ENCODE results near the gene SLC27A1.
"Not testable (repeated sequence)": the region's sequence is repeated elsewhere in the genome, so short reads cannot be mapped to it uniquely, and the experiment has no call there.

The SLC27A1 gene

DNA sequence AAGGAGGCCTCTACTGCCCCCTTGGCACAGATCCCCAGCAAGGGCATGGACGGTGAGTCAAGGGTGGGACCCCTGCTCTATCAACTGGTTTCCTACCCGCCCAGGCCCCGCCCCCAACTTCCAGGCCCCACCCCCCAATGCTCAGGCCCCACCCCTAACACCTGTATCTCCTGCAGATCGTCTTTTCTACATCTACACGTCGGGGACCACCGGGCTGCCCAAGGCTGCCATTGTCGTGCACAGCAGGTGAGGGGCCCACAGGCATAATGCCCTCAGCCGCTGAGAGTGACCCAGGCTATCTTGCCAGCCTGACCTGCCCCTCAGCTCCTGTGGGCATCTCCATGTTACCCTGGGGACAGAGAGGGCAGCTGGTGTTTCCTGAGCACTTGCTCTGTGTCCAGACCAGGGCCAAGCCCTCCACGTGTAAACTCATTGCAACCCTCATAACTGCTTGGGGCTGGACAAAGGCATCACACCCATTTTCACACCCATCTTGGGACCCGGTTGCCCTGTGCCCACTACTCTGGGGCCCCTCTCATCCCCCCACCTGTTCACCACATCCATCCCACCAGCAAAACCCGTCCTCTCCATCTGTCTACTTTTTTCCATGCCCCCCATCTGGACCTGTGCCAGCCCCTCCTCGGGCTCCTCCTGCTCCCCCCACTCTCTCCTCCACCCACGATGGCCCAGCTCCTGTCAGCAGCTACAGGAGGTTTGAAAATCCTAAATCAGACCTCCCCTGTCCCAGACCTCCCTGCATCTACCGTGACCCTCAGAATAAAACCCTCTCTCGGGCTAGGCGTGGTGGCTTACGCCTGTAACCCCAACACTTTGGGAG lies 17.2 kb downstream of the SLC27A1 start:
- DNase-seq (ENCODE audit: low spot score): no peak

DNA sequence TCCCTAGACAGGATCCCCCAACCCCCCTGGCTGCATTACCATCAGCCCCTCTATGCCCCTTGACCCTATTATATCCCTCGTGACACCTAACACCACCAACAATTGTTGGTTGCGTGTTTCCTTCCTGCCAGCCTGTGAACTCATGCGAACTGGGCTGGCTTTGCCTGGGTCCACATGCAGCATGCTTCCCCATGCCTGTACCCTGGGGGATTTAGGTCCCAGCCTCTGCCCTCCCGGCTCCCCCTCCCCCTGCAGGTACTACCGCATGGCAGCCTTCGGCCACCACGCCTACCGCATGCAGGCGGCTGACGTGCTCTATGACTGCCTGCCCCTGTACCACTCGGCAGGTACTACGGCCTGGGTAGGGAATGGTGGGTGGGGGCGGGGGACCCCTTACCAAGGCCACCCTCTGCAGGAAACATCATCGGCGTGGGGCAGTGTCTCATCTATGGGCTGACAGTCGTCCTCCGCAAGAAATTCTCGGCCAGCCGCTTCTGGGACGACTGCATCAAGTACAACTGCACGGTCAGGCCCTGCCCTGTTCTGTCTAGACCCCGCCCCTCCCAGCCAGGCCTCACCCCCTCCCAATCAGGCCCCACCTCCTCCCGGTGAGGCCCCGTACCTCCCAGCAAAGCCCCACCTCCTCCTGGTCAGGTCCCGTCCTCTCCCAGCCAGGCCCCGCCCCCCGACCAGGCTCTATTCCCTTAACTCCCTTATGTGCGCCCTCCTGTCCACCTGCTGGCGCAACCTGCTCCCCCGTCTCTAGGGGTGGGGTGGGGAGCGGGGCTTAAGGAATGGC lies 18.5 kb downstream of the SLC27A1 start:
- DNase-seq (ENCODE audit: low spot score): peak; percentile 58

DNA sequence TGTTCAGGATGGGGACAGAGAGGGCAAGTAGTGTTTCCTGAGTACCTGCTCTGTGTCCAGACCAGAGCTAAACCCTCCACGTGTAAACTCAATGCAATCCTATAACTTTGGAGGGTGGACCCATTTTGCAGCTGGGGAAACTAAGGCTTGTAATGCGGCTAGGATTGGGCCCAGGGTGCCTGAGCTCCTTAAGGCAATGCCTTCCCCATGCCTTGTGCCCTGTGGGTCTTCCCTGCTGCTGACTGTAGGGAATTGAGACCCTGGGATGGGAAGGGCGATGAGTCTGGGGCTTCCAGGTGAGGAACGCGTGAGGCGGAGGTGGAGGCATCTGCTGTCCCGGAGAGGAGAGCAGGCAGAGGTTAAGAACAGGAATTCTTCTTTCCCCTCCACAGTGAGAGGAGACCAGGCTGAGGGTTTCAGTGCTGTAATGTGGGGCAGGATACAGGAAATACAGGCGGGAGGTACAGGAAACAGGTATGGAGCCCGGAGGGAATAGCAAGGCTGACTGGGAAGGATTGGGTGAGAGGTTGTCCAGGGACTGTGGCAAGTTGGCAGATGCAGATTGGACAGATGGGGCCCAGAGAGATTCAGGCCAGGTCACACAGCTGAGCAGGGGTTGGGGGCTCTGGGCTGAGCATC lies 19.2 kb downstream of the SLC27A1 start:
- no peak for DNase-seq (ENCODE audit: low spot score)

DNA sequence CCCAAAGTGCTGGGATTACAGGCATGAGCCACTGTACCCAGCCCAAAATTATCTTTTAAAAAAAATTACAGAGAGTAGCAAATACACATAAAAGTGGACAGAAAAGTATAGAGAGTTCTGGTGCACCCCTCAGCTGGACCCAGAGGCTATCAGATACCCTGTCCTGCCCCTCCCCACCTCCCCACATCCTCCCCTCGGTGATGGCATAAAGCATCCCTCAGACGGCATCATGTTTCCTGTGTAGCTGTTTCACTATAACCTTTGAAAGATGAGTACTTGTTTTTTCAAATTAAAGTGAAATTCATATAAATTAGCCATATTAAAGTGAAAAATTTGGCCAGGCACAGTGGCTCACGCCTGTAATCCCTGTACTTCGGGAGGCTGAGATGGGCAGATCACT lies 20.1 kb downstream of the SLC27A1 start:
- DNase-seq (ENCODE audit: low spot score): no peak

GRCh38 chr19:17491287-17491686 lies 21.0 kb downstream of the SLC27A1 start:
- DNase-seq (ENCODE audit: low spot score): no peak

DNA sequence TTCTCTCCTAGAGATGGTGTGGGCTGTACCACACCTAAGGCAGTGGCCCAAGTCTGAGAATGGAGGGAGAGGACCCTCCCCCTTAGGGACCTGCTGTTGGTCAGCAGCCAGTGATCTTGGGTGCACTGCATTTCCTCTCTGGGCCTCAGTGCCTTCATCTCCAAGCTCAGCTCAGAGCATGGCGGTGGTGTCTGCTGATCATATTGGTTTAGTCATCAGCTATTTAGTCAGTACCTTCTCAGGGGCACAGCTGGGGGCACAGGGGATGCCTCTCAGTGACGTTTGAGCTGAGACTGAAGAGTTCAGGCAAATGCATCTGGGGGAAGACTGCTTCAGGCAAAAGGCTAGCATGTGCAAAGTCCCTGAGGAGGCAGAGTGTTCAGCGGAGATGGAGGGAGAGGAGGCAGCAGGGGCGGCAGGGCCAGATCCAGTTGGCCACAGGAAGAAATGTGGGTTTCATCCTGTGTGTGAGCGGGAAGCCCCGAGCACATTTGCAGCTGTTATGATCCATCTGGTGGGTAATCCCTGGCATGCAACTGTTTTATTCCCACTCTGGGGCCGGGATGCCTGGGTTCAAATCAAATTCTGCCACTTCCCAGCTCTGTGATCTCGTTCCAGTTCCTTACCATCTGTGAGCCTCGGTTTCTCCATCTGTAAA lies 25.4 kb downstream of the SLC27A1 start:
- no peak for DNase-seq (ENCODE audit: low spot score)

DNA sequence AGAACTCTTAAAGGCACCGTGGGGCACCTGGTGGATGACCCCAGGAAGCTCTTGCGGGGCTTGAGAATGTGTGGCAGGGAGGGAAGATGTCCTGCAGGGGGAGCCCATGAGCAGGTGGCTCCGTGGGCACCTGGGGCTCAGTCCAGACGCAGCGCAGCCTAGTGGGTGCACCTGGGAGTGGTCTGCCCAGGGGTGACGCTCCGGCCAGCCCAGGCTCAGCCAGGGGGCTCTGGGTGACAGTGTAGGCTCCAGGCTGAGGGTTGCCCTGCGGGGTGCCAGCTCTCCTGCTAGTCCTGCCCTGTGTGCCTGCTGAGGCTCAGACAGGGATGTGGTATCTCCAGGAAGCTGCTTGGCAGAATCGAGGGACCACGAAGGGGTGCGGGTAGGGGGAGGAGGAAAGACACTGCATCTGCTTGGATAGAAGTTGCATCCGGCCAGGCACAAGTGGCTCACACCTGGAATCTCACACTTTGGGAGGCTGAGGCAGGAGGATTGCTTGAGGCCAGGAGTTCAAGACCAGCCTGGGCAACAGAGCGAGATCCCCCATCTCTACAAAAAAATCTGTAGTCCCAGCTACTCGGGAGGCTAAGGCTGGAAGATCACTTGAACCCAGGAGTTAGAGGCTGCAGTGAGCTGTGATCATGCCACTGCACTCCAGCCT lies 26.1 kb downstream of the SLC27A1 start:
- DNase-seq (ENCODE audit: low spot score): peak; percentile 64

DNA sequence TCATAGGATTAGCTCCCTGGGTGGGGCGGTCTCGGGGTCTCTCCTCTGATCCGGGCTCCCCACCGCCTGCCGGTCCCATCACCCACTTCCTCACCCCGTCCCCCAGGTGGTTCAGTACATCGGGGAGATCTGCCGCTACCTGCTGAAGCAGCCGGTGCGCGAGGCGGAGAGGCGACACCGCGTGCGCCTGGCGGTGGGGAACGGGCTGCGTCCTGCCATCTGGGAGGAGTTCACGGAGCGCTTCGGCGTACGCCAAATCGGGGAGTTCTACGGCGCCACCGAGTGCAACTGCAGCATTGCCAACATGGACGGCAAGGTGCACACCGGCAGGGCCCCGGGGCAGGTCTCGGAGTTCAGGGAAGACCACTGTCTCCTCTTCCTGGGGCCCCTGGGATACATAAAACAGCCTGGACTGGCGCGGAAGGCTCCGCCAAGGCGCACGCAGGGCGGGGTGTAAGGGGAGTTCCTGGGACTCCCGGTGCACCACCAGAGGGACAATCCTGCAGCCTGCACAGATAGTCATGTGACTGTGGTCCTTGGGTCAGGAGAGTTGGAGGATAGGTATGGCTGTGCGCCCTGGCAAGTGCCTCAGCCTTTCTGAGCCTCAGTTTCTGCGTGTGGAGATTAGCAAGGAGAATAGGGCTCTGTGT lies 26.9 kb downstream of the SLC27A1 start:
- DNase-seq (ENCODE audit: low spot score): no peak

- DNase-seq (ENCODE audit: low spot score): peak; percentile 57
Measured at GRCh38 chr19:17499025-17499424, 28.7 kb downstream of the SLC27A1 start.

GRCh38 chr19:17499648-17500446 lies 29.5 kb downstream of the SLC27A1 start:
- peak; percentile 24 for DNase-seq (ENCODE audit: low spot score)

- no peak for DNase-seq (ENCODE audit: low spot score)
Measured at GRCh38 chr19:17500447-17501198, 30.3 kb downstream of the SLC27A1 start.

DNA sequence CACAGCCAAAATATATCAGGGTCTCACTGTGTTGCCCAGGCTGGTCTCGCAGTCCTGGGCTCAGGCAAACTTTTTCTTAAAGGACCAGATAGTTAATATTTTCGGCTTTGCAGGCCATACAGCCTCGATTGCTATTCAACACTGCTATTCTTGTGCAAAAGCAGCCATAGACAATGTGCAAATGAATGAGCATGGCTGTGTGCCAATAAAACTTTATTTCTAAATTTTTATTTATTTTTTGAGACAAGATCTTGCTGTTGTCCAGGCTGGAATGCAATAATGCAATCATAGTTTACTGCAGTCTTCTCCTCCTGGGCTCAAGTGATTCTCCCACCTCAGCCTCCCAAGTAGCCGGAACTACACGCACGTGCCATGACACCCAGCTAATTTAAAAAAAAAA lies 32.9 kb downstream of the SLC27A1 start:
- no peak for DNase-seq (ENCODE audit: low spot score)

GRCh38 chr19:17504030-17504429 lies 33.7 kb downstream of the SLC27A1 start:
- no peak for DNase-seq (ENCODE audit: low spot score)

DNA sequence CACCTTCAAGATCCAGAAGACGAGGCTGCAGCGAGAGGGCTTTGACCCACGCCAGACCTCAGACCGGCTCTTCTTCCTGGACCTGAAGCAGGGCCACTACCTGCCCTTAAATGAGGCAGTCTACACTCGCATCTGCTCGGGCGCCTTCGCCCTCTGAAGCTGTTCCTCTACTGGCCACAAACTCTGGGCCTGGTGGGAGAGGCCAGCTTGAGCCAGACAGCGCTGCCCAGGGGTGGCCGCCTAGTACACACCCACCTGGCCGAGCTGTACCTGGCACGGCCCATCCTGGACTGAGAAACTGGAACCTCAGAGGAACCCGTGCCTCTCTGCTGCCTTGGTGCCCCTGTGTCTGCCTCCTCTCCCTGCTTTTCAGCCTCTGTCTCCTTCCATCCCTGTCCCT lies 34.1 kb downstream of the SLC27A1 start:
- no peak for DNase-seq (ENCODE audit: low spot score)

DNA sequence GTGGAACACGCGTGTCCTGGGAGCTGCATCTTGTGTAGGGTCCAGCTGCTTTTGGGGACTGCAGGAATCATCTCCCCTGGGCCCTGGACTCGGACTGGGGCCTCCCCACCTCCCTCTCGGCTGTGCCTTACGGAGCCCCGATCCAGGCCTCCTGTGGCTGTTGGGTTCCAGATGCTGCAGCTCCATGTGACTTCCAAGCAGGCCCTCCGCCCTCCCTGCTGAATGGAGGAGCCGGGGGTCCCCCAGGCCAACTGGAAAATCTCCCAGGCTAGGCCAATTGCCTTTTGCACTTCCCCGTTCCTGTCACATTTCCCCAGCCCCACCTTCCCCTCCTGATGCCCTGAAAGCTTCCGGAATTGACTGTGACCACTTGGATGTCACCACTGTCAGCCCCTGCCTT lies 34.9 kb downstream of the SLC27A1 start:
- DNase-seq (ENCODE audit: low spot score): no peak

DNA sequence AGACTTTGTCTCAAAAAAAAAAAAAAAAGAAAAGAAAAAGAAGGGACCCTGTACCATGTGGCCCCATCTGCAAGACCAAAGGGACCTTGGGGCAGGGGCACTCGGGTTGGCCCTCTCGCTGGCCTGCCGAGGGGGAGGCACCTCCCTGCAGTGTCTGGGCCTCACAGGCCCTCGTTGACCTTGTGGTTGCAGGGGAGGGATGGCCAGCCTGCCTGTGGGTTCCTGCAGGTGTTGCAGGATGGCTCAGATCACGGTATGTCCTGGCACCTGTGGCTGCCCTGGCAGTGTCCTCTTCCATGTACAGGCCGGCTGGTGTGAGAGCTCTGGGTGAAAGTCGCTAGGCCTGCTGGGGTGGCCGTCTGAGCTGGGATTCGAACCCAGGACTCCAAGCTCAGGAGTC lies 36.4 kb downstream of the SLC27A1 start:
- DNase-seq (ENCODE audit: low spot score): no peak

DNA sequence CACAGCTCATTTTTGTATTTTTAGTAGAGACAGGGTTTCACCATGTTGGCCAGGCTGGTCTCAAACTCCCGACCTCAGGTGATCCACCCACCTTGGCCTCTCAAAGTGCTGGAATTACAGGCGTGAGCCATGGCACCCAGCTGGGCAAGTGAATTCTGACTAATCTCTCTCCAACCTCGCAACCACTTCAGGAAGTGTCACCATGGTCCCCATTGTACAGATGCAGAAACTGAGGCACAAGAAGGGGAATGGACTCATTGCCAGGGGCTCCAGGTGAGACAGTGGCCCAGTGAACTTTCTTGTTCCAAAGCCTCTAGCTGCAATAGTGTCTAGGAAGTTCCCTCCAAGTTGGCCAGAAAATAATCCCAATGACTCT lies 38.2 kb downstream of the SLC27A1 start:
- not testable (repeated sequence) for DNase-seq (ENCODE audit: low spot score)

DNA sequence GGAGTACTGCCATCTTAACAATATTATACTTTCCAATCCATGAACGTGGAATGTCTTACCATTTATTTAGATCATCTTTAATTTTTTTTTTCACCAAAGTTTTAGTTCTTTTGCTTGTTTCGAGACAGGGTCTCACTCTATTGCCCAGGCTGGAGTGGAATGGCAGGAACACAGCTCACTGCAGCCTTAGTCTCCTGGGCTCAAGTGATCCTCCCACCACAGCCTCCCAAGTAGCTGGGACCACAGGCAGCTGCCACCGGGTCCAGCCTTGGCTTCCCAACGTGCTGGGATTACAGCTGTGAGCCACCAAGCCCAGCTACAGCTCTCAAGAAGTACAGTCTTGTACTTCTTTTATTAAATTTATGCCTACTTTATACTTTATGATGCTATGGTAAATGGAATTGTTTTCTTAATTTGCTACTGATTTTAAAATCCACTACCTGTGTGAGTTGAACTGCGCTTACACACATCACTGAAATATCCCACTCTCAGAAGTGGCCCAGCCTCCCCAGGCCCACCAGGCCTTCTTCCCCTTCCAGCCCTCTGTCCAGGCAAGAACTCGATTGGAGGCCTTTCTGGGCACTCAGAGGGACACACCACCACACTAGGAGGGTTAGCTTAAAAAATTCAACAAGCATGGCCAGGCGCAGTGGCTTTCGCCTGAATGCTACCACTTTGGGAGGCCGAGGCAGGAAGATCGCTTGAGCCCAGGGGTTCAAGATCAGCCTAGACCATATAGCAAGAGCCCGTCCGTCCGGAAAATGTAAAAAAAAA lies 40.1 kb downstream of the SLC27A1 start:
- no peak for DNase-seq (ENCODE audit: low spot score)
